Endodermal cell (in vitro differentiated cells): ENCODE results near the gene RELA. TPM values are rescaled to one million over a fixed set of nuclear protein-coding genes. Genes with fewer than 3 reads are reported as not detected.
"Not testable (repeated sequence)": the region's sequence is repeated elsewhere in the genome, so short reads cannot be mapped to it uniquely, and the experiment has no call there.

Source experiments
- DNase-seq: peaks from one replicate; pipeline ENCODE4 v3.0.0-alpha.2; 2017
- H3K27ac ChIP-seq: 2 replicates; pipeline ENCODE4 v1.5.1; 2013; ENCODE audit warnings: mild to moderate bottlenecking, low read depth, low read length, moderate library complexity
- H3K27me3 ChIP-seq: 2 replicates; pipeline ENCODE4 v1.6.1; 2013; ENCODE audit warnings: mild to moderate bottlenecking, low read length, moderate library complexity; ENCODE audit not compliant: insufficient read depth, control insufficient read depth, poor library complexity, severe bottlenecking
- H3K36me3 ChIP-seq: 2 replicates; pipeline ENCODE4 v1.7.0; 2013; ENCODE audit warnings: mild to moderate bottlenecking, low read length, moderate library complexity; ENCODE audit not compliant: control insufficient read depth, insufficient read depth
- H3K4me1 ChIP-seq: one replicate; pipeline ENCODE4 v1.7.0; 2013; ENCODE audit warnings: low read length; ENCODE audit not compliant: control insufficient read depth, insufficient read depth
- H3K4me3 ChIP-seq: 2 replicates; pipeline ENCODE4 v1.5.1; 2013; ENCODE audit warnings: mild to moderate bottlenecking, low read length, moderate library complexity
- H3K9ac ChIP-seq: 2 replicates; pipeline ENCODE4 v1.6.1; 2013; ENCODE audit warnings: mild to moderate bottlenecking, low read length, moderate library complexity; ENCODE audit not compliant: poor library complexity, severe bottlenecking; ENCODE audit errors: extremely low read depth
- H3K9me3 ChIP-seq: 2 replicates; pipeline ENCODE4 v1.6.1; 2013; ENCODE audit warnings: mild to moderate bottlenecking, low read length, moderate library complexity; ENCODE audit not compliant: control insufficient read depth
- H3K27ac Mint-ChIP-seq: 2 replicates; pipeline ENCODE4 v1.8.0; 2020; ENCODE audit warnings: mixed read lengths
- H3K27me3 Mint-ChIP-seq: 2 replicates; pipeline ENCODE4 v1.8.0; 2021; ENCODE audit warnings: mild to moderate bottlenecking, mixed read lengths; ENCODE audit not compliant: insufficient read depth
- H3K36me3 Mint-ChIP-seq: 2 replicates; pipeline ENCODE4 v1.8.0; 2020; ENCODE audit warnings: low read depth, mixed read lengths
- H3K4me1 Mint-ChIP-seq: 2 replicates; pipeline ENCODE4 v1.8.0; 2020; ENCODE audit warnings: mixed read lengths
- H3K4me3 Mint-ChIP-seq: 2 replicates; pipeline ENCODE4 v1.8.0; 2020; ENCODE audit warnings: mild to moderate bottlenecking, moderate library complexity, mixed read lengths
- H3K9me3 Mint-ChIP-seq: 2 replicates; pipeline ENCODE4 v1.8.0; 2020; ENCODE audit warnings: mild to moderate bottlenecking, mixed read lengths
- CTCF ChIP-seq: fragments of 200-600 bp; sonication (generic); conservative IDR thresholded peaks from 2 replicates; pipeline ENCODE4 v1.5.0; 2021; ENCODE audit warnings: antibody characterized with exemption, mild to moderate bottlenecking
- WGBS, 2 experiments: methylation state at CpG; one replicate each; pipeline versions ENCODE4 v1.1.5 to v1.1.7; 2013; ENCODE audit warnings: missing lambda C conversion rate in 2 of 2, mixed read lengths in 1 of 2; ENCODE audit not compliant: insufficient coverage in 1 of 2, insufficient read length in 1 of 2; 5-methylcytosine and 5-hydroxymethylcytosine counted together
- total RNA-seq, 2 donors: library from RNA; stranded (reverse); fragmentation: NEBNext Ultra II Directional in 1 of 2; extraction: Animal tissue kit (Norgen Biotek cat#: 25700) in 1 of 2; gene quantifications; 2 replicates in 1 of 2; 3 replicates in 1 of 2; pipeline ENCODE4 v1.2.1, GENCODE V29; 2021

Gene RELA
- total RNA-seq, 2 donors from 2014 or later, result 40.2 to 41.1 TPM

GRCh38 chr11:65710421-65710820 lies 47.7 kb upstream of the RELA start:
- Mint-ChIP-seq H3K9me3 (peaks cover 20% of the 10 kb centered on the region), H3K27ac (no peak overlapping the region), H3K36me3 (peaks cover 25% of the 10 kb centered on the region), H3K4me1 (no peaks in the 10 kb centered on the region), H3K4me3 (no peak overlapping the region), H3K27me3 (peaks cover 20% of the 10 kb centered on the region)
- no peak for DNase-seq
- no peaks in the 10 kb centered on the region for H3K27me3 ChIP-seq
- peaks cover 25% of the 10 kb centered on the region for H3K36me3 ChIP-seq
- TF ChIP-seq CTCF, result no peak
- peaks cover 8% of the 10 kb centered on the region for H3K9me3 ChIP-seq
- H3K27ac ChIP-seq, result no peak overlapping the region
- WGBS, 2 experiments, result 91 to 94% methylated on average over 3 of the region's 3 CpGs
- no peaks in the 10 kb centered on the region for H3K4me1 ChIP-seq
- H3K4me3 ChIP-seq, result no peak overlapping the region
- H3K9ac ChIP-seq, result no peak overlapping the region

GRCh38 chr11:65709661-65710060 lies 46.9 kb upstream of the RELA start:
- H3K9me3 ChIP-seq, result peaks cover 8% of the 10 kb centered on the region
- peak overlapping the region; percentile 81 for H3K27ac Mint-ChIP-seq
- H3K4me1 ChIP-seq, result no peaks in the 10 kb centered on the region
- H3K36me3 Mint-ChIP-seq, result peaks cover 19% of the 10 kb centered on the region
- peaks cover 18% of the 10 kb centered on the region for H3K36me3 ChIP-seq
- DNase-seq, result no peak
- H3K27me3 Mint-ChIP-seq, result peaks cover 20% of the 10 kb centered on the region
- no peaks in the 10 kb centered on the region for H3K4me1 Mint-ChIP-seq
- TF ChIP-seq CTCF, result no peak
- no peak overlapping the region for H3K9ac ChIP-seq
- H3K9me3 Mint-ChIP-seq, result peaks cover 20% of the 10 kb centered on the region
- H3K4me3 ChIP-seq, result no peak overlapping the region
- WGBS, 2 experiments, result 72 to 73% methylated on average over 8 of the region's 8 CpGs
- H3K27ac ChIP-seq, result no peak overlapping the region
- H3K27me3 ChIP-seq, result no peaks in the 10 kb centered on the region
- H3K4me3 Mint-ChIP-seq, result no peak overlapping the region

GRCh38 chr11:65708451-65708850 lies 45.7 kb upstream of the RELA start:
- no peak for DNase-seq
- Histone ChIP-seq H3K9me3 (peaks cover 8% of the 10 kb centered on the region), H3K27me3 (peaks cover under 1% of the 10 kb centered on the region), H3K27ac (no peak overlapping the region), H3K4me1 (no peaks in the 10 kb centered on the region), H3K9ac (no peak overlapping the region), H3K36me3 (peaks cover 6% of the 10 kb centered on the region), H3K4me3 (no peak overlapping the region)
- H3K36me3 Mint-ChIP-seq, result peaks cover 8% of the 10 kb centered on the region
- 89 to 92% methylated on average over 4 to 5 of the region's 5 CpGs for WGBS, 2 experiments
- H3K9me3 Mint-ChIP-seq, result peaks cover 20% of the 10 kb centered on the region
- TF ChIP-seq CTCF, result no peak
- no peaks in the 10 kb centered on the region for H3K4me1 Mint-ChIP-seq
- H3K27me3 Mint-ChIP-seq, result peaks cover 28% of the 10 kb centered on the region
- H3K4me3 Mint-ChIP-seq, result no peak overlapping the region
- no peak overlapping the region for H3K27ac Mint-ChIP-seq

GRCh38 chr11:65707002-65707401 lies 44.3 kb upstream of the RELA start:
- not testable (repeated sequence) for H3K27ac ChIP-seq, H3K27ac Mint-ChIP-seq, H3K4me3 ChIP-seq, H3K36me3 Mint-ChIP-seq, DNase-seq, H3K36me3 ChIP-seq, H3K4me3 Mint-ChIP-seq, H3K9ac ChIP-seq, H3K9me3 ChIP-seq, H3K4me1 Mint-ChIP-seq, H3K4me1 ChIP-seq
- H3K27me3 ChIP-seq, result peaks cover 11% of the 10 kb centered on the region
- 88 to 95% methylated on average over 4 to 10 of the region's 12 CpGs for WGBS, 2 experiments
- Mint-ChIP-seq H3K9me3 (peaks cover 20% of the 10 kb centered on the region), H3K27me3 (peaks cover 34% of the 10 kb centered on the region)
